A673 (cell line): ENCODE data around the gene EYA4. TPM values are rescaled to one million over a fixed set of nuclear protein-coding genes. Genes with fewer than 3 reads are reported as not detected.

Source experiments
- BruUV-seq: library from RNA; stranded (reverse); fragments of 400-500 nt; replicated peaks from 2 replicates; lab custom pipeline; 2021; lab: Mats Ljungman, UMichigan
- CTCF ChIA-PET: fragments of 300-600 bp; sonication (Branson Sonifier 250); formaldehyde crosslinking; loops from one replicate; lab custom pipeline; 2022; ENCODE audit warnings: antibody characterized with exemption; lab: Charles Lee
- POLR2A ChIA-PET: fragments of 300-600 bp; sonication (Branson Sonifier 250); formaldehyde crosslinking; loops from one replicate; lab custom pipeline; 2022; ENCODE audit warnings: antibody characterized with exemption; ENCODE audit not compliant: low non-redundant PET; lab: Charles Lee
- DNase-seq: peaks from one replicate; pipeline ENCODE4 v3.0.0-alpha.2; 2015; ENCODE audit warnings: low spot score
- H3K27ac ChIP-seq: fragments of 200-600 bp; sonication (generic); 2 replicates; pipeline ENCODE4 v1.5.1; 2016; ENCODE audit warnings: mixed run types, low read depth, mild to moderate bottlenecking, mixed read lengths, antibody characterized with exemption, low read length; ENCODE audit not compliant: poor library complexity, severe bottlenecking
- H3K27me3 ChIP-seq: fragments of 200-600 bp; sonication (generic); replicated peaks from 2 replicates; pipeline ENCODE4 v1.6.1; 2017; ENCODE audit warnings: mixed run types, low read depth, mild to moderate bottlenecking, mixed read lengths, antibody characterized with exemption, low read length; ENCODE audit not compliant: insufficient read depth, poor library complexity
- H3K36me3 ChIP-seq: fragments of 200-600 bp; sonication (generic); 2 replicates; pipeline ENCODE4 v1.6.1; 2016; ENCODE audit warnings: mixed run types, mild to moderate bottlenecking, mixed read lengths, antibody characterized with exemption, low read length; ENCODE audit not compliant: insufficient read depth, poor library complexity, severe bottlenecking
- H3K4me1 ChIP-seq: fragments of 200-600 bp; sonication (generic); 2 replicates; pipeline ENCODE4 v1.6.1; 2017; ENCODE audit warnings: mixed run types, mild to moderate bottlenecking, mixed read lengths, antibody characterized with exemption, low read length; ENCODE audit not compliant: insufficient read depth, poor library complexity, severe bottlenecking
- H3K4me3 ChIP-seq: fragments of 200-600 bp; sonication (generic); 2 replicates; pipeline ENCODE4 v1.5.1; 2016; ENCODE audit warnings: low read depth, mixed run types, mild to moderate bottlenecking, mixed read lengths, low read length; ENCODE audit not compliant: poor library complexity, severe bottlenecking
- H3K9me3 ChIP-seq: fragments of 200-600 bp; sonication (generic); 2 replicates; pipeline ENCODE4 v1.6.1; 2016; ENCODE audit warnings: mixed run types, low read depth, mild to moderate bottlenecking, mixed read lengths, antibody characterized with exemption, low read length; ENCODE audit not compliant: poor library complexity, severe bottlenecking
- EZH2 ChIP-seq: fragments of 200-600 bp; sonication (generic); IDR thresholded peaks from 2 replicates; pipeline ENCODE4 v1.6.1; 2017; ENCODE audit warnings: borderline replicate concordance, low read depth, mild to moderate bottlenecking, mixed read lengths, antibody characterized with exemption, low read length; ENCODE audit not compliant: poor library complexity, severe bottlenecking
- intact Hi-C: fragments of 100-400 bp; cut with micrococcal nuclease; formaldehyde crosslinking; loops from one replicate; pipeline ENCODE4 v1.10.0; 2022; ENCODE audit not compliant: unreplicated experiment
- total RNA-seq: library from RNA; stranded (reverse); gene quantifications from 2 replicates; pipeline ENCODE4 v1.2.3, GENCODE V29; 2021
- TF ChIP-seq, protein P1 (sequence below): fragments of 300-800, 200-600 bp; sonication (generic); conservative IDR thresholded peaks from 2 replicates; pipeline ENCODE4 v1.5.1; 2017; ENCODE audit warnings: low read depth, mild to moderate bottlenecking, antibody characterized with exemption, low read length, moderate library complexity, mixed read lengths

Gene EYA4
- total RNA-seq, 1 experiment from 2014 or later: 1.3 TPM

DNA sequence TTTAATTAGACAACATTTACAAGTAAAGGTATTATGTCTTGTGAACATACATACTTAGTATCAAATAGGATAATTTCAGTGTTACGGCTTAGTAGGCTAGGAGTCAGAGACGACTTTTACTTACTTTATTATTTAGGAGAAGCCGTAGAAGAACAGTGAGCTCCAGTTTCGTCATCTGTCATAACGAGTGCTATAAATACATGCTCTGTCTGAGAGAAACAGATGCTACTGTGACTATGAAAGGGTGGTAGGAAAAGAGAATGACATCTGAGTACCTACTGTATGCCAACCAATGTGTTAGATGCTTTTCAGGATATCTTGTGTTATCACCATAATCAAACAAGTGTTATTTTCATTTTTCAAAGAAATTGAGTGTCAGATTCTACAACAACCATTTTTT, 119.0 kb downstream of the EYA4 start:
- H3K36me3 ChIP-seq: no peaks in the 10 kb centered on the region
- no peak for DNase-seq
- TF ChIP-seq, protein P1, sequence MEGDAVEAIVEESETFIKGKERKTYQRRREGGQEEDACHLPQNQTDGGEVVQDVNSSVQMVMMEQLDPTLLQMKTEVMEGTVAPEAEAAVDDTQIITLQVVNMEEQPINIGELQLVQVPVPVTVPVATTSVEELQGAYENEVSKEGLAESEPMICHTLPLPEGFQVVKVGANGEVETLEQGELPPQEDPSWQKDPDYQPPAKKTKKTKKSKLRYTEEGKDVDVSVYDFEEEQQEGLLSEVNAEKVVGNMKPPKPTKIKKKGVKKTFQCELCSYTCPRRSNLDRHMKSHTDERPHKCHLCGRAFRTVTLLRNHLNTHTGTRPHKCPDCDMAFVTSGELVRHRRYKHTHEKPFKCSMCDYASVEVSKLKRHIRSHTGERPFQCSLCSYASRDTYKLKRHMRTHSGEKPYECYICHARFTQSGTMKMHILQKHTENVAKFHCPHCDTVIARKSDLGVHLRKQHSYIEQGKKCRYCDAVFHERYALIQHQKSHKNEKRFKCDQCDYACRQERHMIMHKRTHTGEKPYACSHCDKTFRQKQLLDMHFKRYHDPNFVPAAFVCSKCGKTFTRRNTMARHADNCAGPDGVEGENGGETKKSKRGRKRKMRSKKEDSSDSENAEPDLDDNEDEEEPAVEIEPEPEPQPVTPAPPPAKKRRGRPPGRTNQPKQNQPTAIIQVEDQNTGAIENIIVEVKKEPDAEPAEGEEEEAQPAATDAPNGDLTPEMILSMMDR: no peak
- no peak for TF ChIP-seq EZH2
- H3K27me3 ChIP-seq: no peaks in the 10 kb centered on the region
- POLR2A ChIA-PET: no interaction called here
- no peak overlapping the region for H3K4me3 ChIP-seq
- no peaks in the 10 kb centered on the region for H3K9me3 ChIP-seq
- no peak overlapping the region for H3K27ac ChIP-seq
- CTCF ChIA-PET: no interaction called here
- no TSS peak for BruUV-seq
- intact Hi-C loops: no loop called here
- no peaks in the 10 kb centered on the region for H3K4me1 ChIP-seq

DNA sequence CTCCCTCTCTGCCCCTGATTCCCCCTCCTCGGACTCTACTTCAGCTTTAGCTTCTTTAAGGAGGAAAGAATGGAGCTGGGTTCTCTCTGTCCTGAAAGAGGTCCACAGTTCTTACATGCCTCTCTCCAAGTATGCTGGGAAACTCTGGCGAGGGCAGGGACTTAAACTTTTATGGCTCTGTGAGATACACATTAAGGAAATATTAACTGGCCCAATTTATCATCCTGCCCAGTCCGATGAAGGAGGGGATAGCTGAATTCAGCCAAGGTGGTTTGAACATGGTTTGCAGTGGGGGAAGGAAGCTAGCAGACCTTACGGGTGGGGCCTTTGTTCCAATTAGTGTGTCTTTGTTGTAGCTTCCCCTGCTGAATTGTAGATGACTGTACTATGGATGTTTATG, 121.7 kb downstream of the EYA4 start:
- Histone ChIP-seq H3K9me3 (no peaks in the 10 kb centered on the region), H3K27ac (no peak overlapping the region), H3K27me3 (no peaks in the 10 kb centered on the region), H3K4me3 (no peak overlapping the region), H3K4me1 (no peaks in the 10 kb centered on the region), H3K36me3 (no peaks in the 10 kb centered on the region)
- no peak for DNase-seq
- POLR2A ChIA-PET: no interaction called here
- BruUV-seq: no TSS peak
- CTCF ChIA-PET: no interaction called here
- intact Hi-C loops: no loop called here
- TF ChIP-seq, protein P1: no peak
- no peak for TF ChIP-seq EZH2

DNA sequence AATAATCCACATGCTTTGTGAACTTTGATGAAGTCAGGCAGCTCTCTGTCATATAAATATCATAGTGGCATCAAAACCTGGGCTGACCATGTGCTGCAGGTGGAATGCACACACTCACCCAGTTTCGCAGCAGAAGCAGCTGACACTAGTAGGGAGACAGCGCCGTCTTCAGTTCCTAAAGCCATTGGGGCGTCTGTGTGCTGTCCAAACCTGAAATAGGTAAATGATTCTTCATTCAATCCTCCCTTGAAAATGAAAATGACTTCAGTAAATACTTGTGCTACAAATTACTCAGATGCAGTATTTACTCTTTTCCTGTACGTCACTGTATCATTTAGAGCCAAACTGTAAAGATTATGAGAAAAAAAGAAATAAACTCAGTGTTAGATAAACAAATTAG, 127.5 kb downstream of the EYA4 start:
- TF ChIP-seq, protein P1: no peak
- TF ChIP-seq EZH2: no peak
- H3K4me1 ChIP-seq: no peaks in the 10 kb centered on the region
- no peaks in the 10 kb centered on the region for H3K27me3 ChIP-seq
- BruUV-seq: no TSS peak
- H3K4me3 ChIP-seq: no peak overlapping the region
- H3K27ac ChIP-seq: no peak overlapping the region
- no peak for DNase-seq
- H3K9me3 ChIP-seq: no peaks in the 10 kb centered on the region
- no peaks in the 10 kb centered on the region for H3K36me3 ChIP-seq
- ChIA-PET POLR2A (no interaction called here), CTCF (no interaction called here)
- intact Hi-C loops: no loop called here
